ENCODE data around the gene HNRNPC. TPM values are rescaled to one million over a fixed set of nuclear protein-coding genes. Genes with fewer than 3 reads are reported as not detected.
A peak's percentile ranks its signal among the peaks of the same experiment; 100 is the strongest.

The HNRNPC gene
- total and polyA plus RNA-seq, 2 of the 8 experiments (the other 6 are each of a cell fraction or from before 2014, with no cell fraction given) = 781 to 1,207 TPM

- Histone ChIP-seq H2BK15ac (ENCODE audit: low read length) (no peak overlapping the region), H3K23ac (ENCODE audit: insufficient read length) (no peak overlapping the region), H4K91ac (replicated peaks; ENCODE audit: insufficient read length, low read length) (peak overlapping the region; percentile 84), H2BK5ac (ENCODE audit: low read depth, low read length) (peak overlapping the region; percentile 98), H2BK12ac (ENCODE audit: low read depth, low read length) (peak overlapping the region; percentile 95; the same call in 1 of the 2 replicates), H3K14ac (ENCODE audit: insufficient read length) (peak overlapping the region; percentile 74), H3K9ac (replicated peaks in 1 of 4; ENCODE audit: extremely low read depth in 1 of 4, low read depth in 3 of 4, low read length in 3 of 4) (peak overlapping the region; percentile 95 to 100 (median 100)), H4K20me1 (replicated peaks in 1 of 2; ENCODE audit: control insufficient read depth in 1 of 2, insufficient read depth in 2 of 2, low read length in 2 of 2) (peaks cover 28 to 31% of the 10 kb centered on the region in 2 experiments), H3K4me2 (ENCODE audit: insufficient read depth in 1 of 2, low read depth in 2 of 2, low read length in 2 of 2) (peak overlapping the region; percentile 66 to 83), H3K79me2 (ENCODE audit: control insufficient read depth in 1 of 2, insufficient read depth in 2 of 2, low read length in 2 of 2) (peaks cover 48 to 56% of the 10 kb centered on the region in 2 experiments), H3K27me3 (replicated peaks in 1 of 4; ENCODE audit: control insufficient read depth in 3 of 4, extremely low read depth in 1 of 4, insufficient read depth in 3 of 4, low read length in 3 of 4) (no peaks in the 10 kb centered on the region), H4K8ac (ENCODE audit: extremely low read depth, insufficient read depth, low read length) (peak overlapping the region; percentile 100; the same call in 1 of the 2 replicates), H3K56ac (replicated peaks; ENCODE audit: insufficient read length, low read depth, low read length) (peak overlapping the region; percentile 89), H2BK20ac (ENCODE audit: low read length) (no peak overlapping the region), H3K23me2 (ENCODE audit: low read depth, low read length) (no peaks in the 10 kb centered on the region), H3K4me3 (ENCODE audit: extremely low read depth in 1 of 4, insufficient read depth in 2 of 4, low read depth in 3 of 4, low read length in 4 of 4) (peak overlapping the region; percentile 81 to 100 (median 100)), H3K4me1 (replicated peaks in 1 of 4; ENCODE audit: control insufficient read depth in 3 of 4, insufficient read depth in 4 of 4, low read length in 3 of 4) (peaks cover 2 to 9% (median 3%) of the 10 kb centered on the region in 4 experiments; a peak in 5 of 7 replicates), H3K36me3 (ENCODE audit: control insufficient read depth in 2 of 4, insufficient read depth in 4 of 4, low read length in 3 of 4) (peaks cover 14 to 50% (median 33%) of the 10 kb centered on the region in 4 experiments), H3K27ac (ENCODE audit: low read depth, low read length) (peak overlapping the region; percentile 99), H3K79me1 (ENCODE audit: low read depth, low read length) (no peaks in the 10 kb centered on the region), H4K5ac (ENCODE audit: insufficient read length, low read depth, low read length) (peak overlapping the region; percentile 94), H2AFZ (ENCODE audit: low read length) (no peak overlapping the region), H2AK5ac (ENCODE audit: low read depth, low read length) (peak overlapping the region; percentile 99; the same call in 1 of the 2 replicates), H3K18ac (ENCODE audit: extremely low read depth, low read length) (peak overlapping the region; percentile 39), H2BK120ac (replicated peaks; ENCODE audit: low read depth, low read length) (no peak overlapping the region), H3K4ac (replicated peaks; ENCODE audit: insufficient read length, low read depth, low read length) (peak overlapping the region; percentile 0), H3K9me3 (ENCODE audit: insufficient read depth in 2 of 2, low read depth in 1 of 2, low read length in 1 of 2) (no peaks in the 10 kb centered on the region)
- no peak for FAIRE-seq
- no peak for DNase-seq (ENCODE audit: low read depth in 1 of 2, low spot score in 2 of 2)
- ChIA-PET CTCF (ENCODE audit: partially characterized antibody) (no interaction called here), POLR2A (ENCODE audit: partially characterized antibody) (interaction anchor here (0.9 to 17.3 kb wide), 9 partner anchors 9 to 71 kb away, joined by 4 to 836 read pairs (median 9); no protein-coding TSS in a partner anchor)
- TF ChIP-seq NANOG (IDR thresholded peaks at IDR 0.05; ENCODE audit: insufficient read depth, low read depth, low read length, poor library complexity, severe bottlenecking) (no peak), SP1 (IDR thresholded peaks at IDR 0.05; ENCODE audit: low read depth, low read length) (no peak), SIRT6 (IDR thresholded peaks at IDR 0.05; ENCODE audit: low read length) (no peak), CHD1 (IDR thresholded peaks at IDR 0.05; ENCODE audit: low read depth, low read length) (0 out of 2 replicates have a peak, but pooled peaks have one; percentile 2), ASH2L (IDR thresholded peaks at IDR 0.05; ENCODE audit: low read length) (peak; percentile 40), RAD21 (IDR thresholded peaks at IDR 0.05 in 1 of 2, conservative IDR thresholded peaks at IDR 0.05 in 1 of 2; ENCODE audit: low read depth in 2 of 2, low read length in 2 of 2) (no peak), CTBP2 (IDR thresholded peaks at IDR 0.05; ENCODE audit: borderline replicate concordance, insufficient read depth, insufficient read length, low read length) (no peak), SRF (IDR thresholded peaks at IDR 0.05; ENCODE audit: low read depth, low read length) (no peak), TEAD4 (IDR thresholded peaks at IDR 0.05; ENCODE audit: low read depth, low read length) (no peak), BRCA1 (IDR thresholded peaks at IDR 0.05; ENCODE audit: low read depth, low read length) (no peak; the same call in 1 of the 2 replicates), POLR2A (IDR thresholded peaks at IDR 0.05; ENCODE audit: control extremely low read depth in 1 of 2, low read depth in 2 of 2, low read length in 2 of 2) (no peak; a peak in 1 of 3 replicates), CHD2 (IDR thresholded peaks at IDR 0.05; ENCODE audit: low read length) (peak; percentile 60; the same call in 1 of the 2 replicates), TAF7 (optimal IDR thresholded peaks at IDR 0.05; ENCODE audit: borderline replicate concordance, low read depth, low read length) (no peak)
- 3% methylated on average over 24 of the region's 24 CpGs; no CpG with 5 or more reads in 1 of the 2 experiments for WGBS, 2 experiments (ENCODE audit: extremely low coverage in 1 of 2, insufficient coverage in 1 of 2, insufficient read length in 1 of 2, insufficient replicate concordance in 2 of 2, low coverage in 1 of 2, low lambda C conversion rate in 2 of 2, missing lambda C conversion rate in 1 of 2)
Measured at GRCh38 chr14:21268617-21269251, 508 bp downstream of the HNRNPC start.

Measured in H1 (cell line).